K562 (cell line): ENCODE measurements around the gene USH2A. TPM values are rescaled to one million over a fixed set of nuclear protein-coding genes. Genes with fewer than 3 reads are reported as not detected.

Experiments used
- ATAC-seq: fragments of 200-7000 bp; cut with Tn5 transposase; 3 replicates; pipeline ENCODE4 v1.9.1; 2020; ENCODE audit warnings: moderate library complexity
- BruUV-seq: library from RNA; stranded (reverse); fragments of 400-500 nt; replicated peaks from 2 replicates; lab custom pipeline; 2021; lab: Mats Ljungman, UMichigan
- CTCF ChIA-PET: fragments of 300-600 bp; formaldehyde crosslinking; extraction: SDS; loops from one replicate; lab custom pipeline; 2021; ENCODE audit warnings: low intra/inter-chr PET ratio; lab: Yijun Ruan, JAX
- POLR2A ChIA-PET: fragments of 300-600, 350-650 bp; sonication (Branson Sonifier 250); formaldehyde crosslinking; extraction: SDS; loops from one replicate; lab custom pipeline; 2021; ENCODE audit warnings: antibody characterized with exemption, inconsistent platforms; lab: Yijun Ruan, JAX
- DNase-seq, 4 experiments: peaks; one replicate each; pipeline versions ENCODE4 v3.0.0 to v3.0.0-alpha.2; 2011 to 2018; ENCODE audit warnings: low spot score in 3 of 4, mixed read lengths in 3 of 4; ENCODE audit errors: extremely low read depth in 1 of 4
- FAIRE-seq: peaks from 2 replicates; lab custom pipeline; 2011; peaks lifted over from hg19 to GRCh38; lab: Jason Lieb, UNC
- H2AFZ ChIP-seq: 2 replicates; pipeline ENCODE4 v1.6.0; 2011; ENCODE audit warnings: low read depth, low read length, control low read depth, inconsistent platforms
- H3K27ac ChIP-seq: fragments of 200-600 bp; 3 replicates; pipeline ENCODE4 v1.8.0; 2011; ENCODE audit warnings: low read depth, mild to moderate bottlenecking, control low read depth, inconsistent platforms, low read length, moderate library complexity, mixed read lengths; ENCODE audit errors: extremely low read depth
- H3K27me3 ChIP-seq, 2 experiments: fragments of 300-600 bp in 1 of 2; 2 replicates in 1 of 2; 3 replicates in 1 of 2; pipeline versions ENCODE4 v1.6.0 to v1.8.0; 2011; ENCODE audit warnings: inconsistent platforms in 2 of 2, low read length in 2 of 2, mild to moderate bottlenecking in 1 of 2, mixed read lengths in 1 of 2, moderate library complexity in 1 of 2; ENCODE audit not compliant: control insufficient read depth in 2 of 2, insufficient read depth in 2 of 2
- H3K36me3 ChIP-seq: fragments of 300-600 bp; 3 replicates; pipeline ENCODE4 v1.8.0; 2011; ENCODE audit warnings: mild to moderate bottlenecking, low read length, inconsistent platforms; ENCODE audit not compliant: control insufficient read depth, insufficient read depth
- H3K4me1 ChIP-seq, 2 experiments: fragments of 200-600 bp in 1 of 2; replicated peaks in 1 of 2; 2 replicates in 1 of 2; 3 replicates in 1 of 2; pipeline versions ENCODE4 v1.5.1 to v1.8.0; 2011; ENCODE audit warnings: inconsistent platforms in 2 of 2, low read length in 2 of 2, mild to moderate bottlenecking in 1 of 2, mixed read lengths in 1 of 2, moderate library complexity in 1 of 2; ENCODE audit not compliant: control insufficient read depth in 2 of 2, insufficient read depth in 2 of 2
- H3K4me2 ChIP-seq: 2 replicates; pipeline ENCODE4 v1.6.1; 2011; ENCODE audit warnings: low read length, control low read depth, inconsistent platforms, mixed read lengths; ENCODE audit not compliant: insufficient read depth
- H3K4me3 ChIP-seq: fragments of 200-600 bp; sonication (generic), shearing (Covaris generic); 2 replicates; pipeline ENCODE4 v1.5.1; 2016; ENCODE audit warnings: control low read depth, inconsistent platforms
- H3K79me2 ChIP-seq: fragments of 200-600 bp; 3 replicates; pipeline ENCODE4 v1.8.0; 2011; ENCODE audit warnings: low read length, inconsistent platforms; ENCODE audit not compliant: control insufficient read depth, insufficient read depth
- H3K9ac ChIP-seq, 2 experiments: 2 replicates each; pipeline versions ENCODE4 v1.6.0 to v1.6.1; 2011; ENCODE audit warnings: low read depth in 2 of 2, low read length in 2 of 2, control low read depth in 1 of 2, inconsistent platforms in 1 of 2, mild to moderate bottlenecking in 1 of 2, mixed read lengths in 1 of 2; ENCODE audit not compliant: insufficient read depth in 1 of 2
- H3K9me1 ChIP-seq: one replicate; pipeline ENCODE4 v1.6.0; 2011; ENCODE audit warnings: inconsistent platforms, mild to moderate bottlenecking, low read length, moderate library complexity; ENCODE audit not compliant: control insufficient read depth, insufficient read depth
- H3K9me3 ChIP-seq: replicated peaks from 2 replicates; pipeline ENCODE4 v1.5.1; 2011; ENCODE audit warnings: low read depth, low read length, inconsistent platforms; ENCODE audit not compliant: control insufficient read depth, insufficient read depth
- H4K20me1 ChIP-seq: replicated peaks from 2 replicates; pipeline ENCODE4 v1.6.1; 2011; ENCODE audit warnings: low read length, inconsistent platforms, mixed read lengths; ENCODE audit not compliant: control insufficient read depth, insufficient read depth
- CREB3 ChIP-seq: fragments of 450-650 bp; conservative IDR thresholded peaks from 2 replicates; pipeline ENCODE4 v1.6.1; 2016; ENCODE audit warnings: missing genetic modification characterization, low read depth, mild to moderate bottlenecking, missing compliant biosample characterization, moderate library complexity
- FOXK2 ChIP-seq, 2 experiments: fragments of 450-650 bp; IDR thresholded peaks in 1 of 2; conservative IDR thresholded peaks in 1 of 2; 2 replicates each; pipeline ENCODE4 v1.6.1; 2016; ENCODE audit warnings: low read depth in 2 of 2, mild to moderate bottlenecking in 1 of 2
- GATAD2B ChIP-seq: fragments of 450-650 bp; IDR thresholded peaks from 2 replicates; pipeline ENCODE4 v1.6.1; 2017; ENCODE audit warnings: mild to moderate bottlenecking, borderline replicate concordance
- GTF3C2 ChIP-seq: IDR thresholded peaks from 3 replicates; pipeline ENCODE4 v1.6.1; 2011; ENCODE audit warnings: borderline replicate concordance, mild to moderate bottlenecking, moderate library complexity; ENCODE audit not compliant: insufficient read length; ENCODE audit errors: extremely low read depth
- HNRNPH1 ChIP-seq: fragments of 200-400 bp; formaldehyde crosslinking; optimal IDR thresholded peaks from 2 replicates; pipeline ENCODE3; 2017; ENCODE audit warnings: low read depth, mild to moderate bottlenecking, low read length, moderate library complexity
- RBM39 ChIP-seq: fragments of 200-400 bp; formaldehyde crosslinking; optimal IDR thresholded peaks from 2 replicates; pipeline ENCODE3; 2018; ENCODE audit warnings: low read depth, low read length
- SNAPC5 ChIP-seq: fragments of 250-450 bp; sonication (Bioruptor Pico); IDR thresholded peaks from 2 replicates; pipeline ENCODE4 v1.8.0; 2021; ENCODE audit warnings: moderate library complexity, mild to moderate bottlenecking, inconsistent platforms
- TAL1 ChIP-seq: fragments of 450-650 bp; IDR thresholded peaks from 2 replicates; pipeline ENCODE4 v1.6.1; 2016; ENCODE audit warnings: mild to moderate bottlenecking
- TGIF2 ChIP-seq: sonication (generic); formaldehyde crosslinking; IDR thresholded peaks from 2 replicates; pipeline ENCODE4 v1.8.1; 2022; ENCODE audit warnings: mild to moderate bottlenecking, missing genetic modification reagents, moderate library complexity
- ZBTB33 ChIP-seq: sonication (generic); formaldehyde crosslinking; IDR thresholded peaks from 2 replicates; pipeline ENCODE4 v1.8.1; 2023; ENCODE audit warnings: mild to moderate bottlenecking, missing genetic modification reagents
- ZNF408 ChIP-seq: fragments of 250-450 bp; sonication (Bioruptor Pico); IDR thresholded peaks from 2 replicates; pipeline ENCODE4 v1.4.0; 2020; ENCODE audit warnings: low read depth, mild to moderate bottlenecking, moderate library complexity
- ZNF449 ChIP-seq: fragments of 250-450 bp; sonication (Bioruptor Pico); IDR thresholded peaks from 2 replicates; pipeline ENCODE4 v1.8.0; 2022; ENCODE audit warnings: moderate library complexity, mild to moderate bottlenecking, inconsistent platforms
- WGBS: fragments of 100-300 bp; shearing (Covaris generic); methylation state at CpG from one replicate; pipeline ENCODE4 v1.1.6; 2016; ENCODE audit warnings: low coverage, mixed read lengths; ENCODE audit not compliant: insufficient coverage; ENCODE audit errors: missing lambda C conversion rate; 5-methylcytosine and 5-hydroxymethylcytosine counted together
- in situ Hi-C: fragments of 300-500 bp; cut with MboI; formaldehyde crosslinking; loops from 4 replicates; pipeline ENCODE4 v1.15.0; 2018; ENCODE audit warnings: inconsistent platforms, mixed read lengths
- intact Hi-C: fragments of 100-400 bp; cut with micrococcal nuclease; formaldehyde crosslinking; loops from 2 replicates; pipeline ENCODE4 v1.14.2; 2022
- polyA plus RNA-seq, 8 experiments: library from polyadenylated mRNA; depleted of rRNA in 4 of 8; stranded (reverse) in 5 of 8; unstranded in 3 of 8; fragments of >200 nt; fragmentation: Nextera tagmentation in 2 of 8; fragmentation: Illumina TruSeq in 1 of 8; extraction: Ambion mirVana in 2 of 8; extraction: Trizol in 1 of 8; gene quantifications; 2 replicates each; pipeline versions ENCODE4 v1.2.1 to v1.2.3, GENCODE V29; 2011 to 2014; ENCODE audit warnings: inconsistent platforms in 1 of 8, missing spikeins in 1 of 8
- total RNA-seq, 7 experiments: library from RNA; depleted of rRNA in 6 of 7; stranded (reverse); fragments of >200 nt in 6 of 7; fragmentation: Illumina TruSeq in 2 of 7; extraction: Trizol in 2 of 7; gene quantifications; 2 replicates each; pipeline versions ENCODE4 v1.2.1 to v1.2.3, GENCODE V29; 2011 to 2021; ENCODE audit warnings: low replicate concordance in 1 of 7

The USH2A gene
- total and polyA plus RNA-seq, 9 of the 15 experiments (the other 6 are each of a cell fraction or from before 2014, with no cell fraction given): under 0.01 TPM; not detected in 7

- Histone ChIP-seq H3K27me3 (no peaks in the 10 kb centered on the region), H3K9me1 (no peaks in the 10 kb centered on the region), H4K20me1 (no peaks in the 10 kb centered on the region), H3K27ac (no peak overlapping the region), H3K9ac (no peak overlapping the region), H3K4me1 (no peaks in the 10 kb centered on the region), H3K36me3 (no peaks in the 10 kb centered on the region), H3K4me2 (no peak overlapping the region), H3K4me3 (no peak overlapping the region), H3K79me2 (no peaks in the 10 kb centered on the region), H2AFZ (no peak overlapping the region), H3K9me3 (no peaks in the 10 kb centered on the region)
- ChIA-PET CTCF (no interaction called here), POLR2A (interaction anchor here (0.9 kb wide), 1 partner anchor 11 kb away, joined by 3 read pairs; no protein-coding TSS in a partner anchor)
- ATAC-seq: no peak
- DNase-seq: no peak
- WGBS: under 1% methylated on average over 4 of the region's 4 CpGs
- BruUV-seq: no TSS peak
- intact Hi-C loops (no loop called here), in situ Hi-C loops (no loop called here)
- no peak for FAIRE-seq
- no peak for TF ChIP-seq HNRNPH1
- TF ChIP-seq GTF3C2: no peak
- no peak for TF ChIP-seq RBM39
- no peak for TF ChIP-seq TAL1
- TF ChIP-seq ZBTB33 (CRISPR knock-in tag): no peak
- TF ChIP-seq ZNF449 (CRISPR knock-in tag): no peak
- TF ChIP-seq CREB3 (tag): no peak
- no peak for TF ChIP-seq SNAPC5
- no peak for TF ChIP-seq FOXK2 (conservative IDR thresholded peaks at IDR 0.05 in 1 of 2, IDR thresholded peaks at IDR 0.05 in 1 of 2; ENCODE audit: low read depth in 2 of 2)
- no peak for TF ChIP-seq ZNF408
- no peak for TF ChIP-seq TGIF2 (CRISPR knock-in tag)
- no peak for TF ChIP-seq GATAD2B
Observed at GRCh38 chr1:215710899-215711225, 712.4 kb downstream of the USH2A start.
